A673 (cell line): ENCODE results near the gene CLEC20A. TPM values are rescaled to one million over a fixed set of nuclear protein-coding genes. Genes with fewer than 3 reads are reported as not detected.

Source experiments
- BruUV-seq: library from RNA; stranded (reverse); fragments of 400-500 nt; replicated peaks from 2 replicates; lab custom pipeline; 2021; lab: Mats Ljungman, UMichigan
- CTCF ChIA-PET: fragments of 300-600 bp; sonication (Branson Sonifier 250); formaldehyde crosslinking; loops from one replicate; lab custom pipeline; 2022; ENCODE audit warnings: antibody characterized with exemption; lab: Charles Lee
- POLR2A ChIA-PET: fragments of 300-600 bp; sonication (Branson Sonifier 250); formaldehyde crosslinking; loops from one replicate; lab custom pipeline; 2022; ENCODE audit warnings: antibody characterized with exemption; ENCODE audit not compliant: low non-redundant PET; lab: Charles Lee
- DNase-seq: peaks from one replicate; pipeline ENCODE4 v3.0.0-alpha.2; 2015; ENCODE audit warnings: low spot score
- H3K27ac ChIP-seq: fragments of 200-600 bp; sonication (generic); 2 replicates; pipeline ENCODE4 v1.5.1; 2016; ENCODE audit warnings: mixed run types, low read depth, mild to moderate bottlenecking, mixed read lengths, antibody characterized with exemption, low read length; ENCODE audit not compliant: poor library complexity, severe bottlenecking
- H3K27me3 ChIP-seq: fragments of 200-600 bp; sonication (generic); replicated peaks from 2 replicates; pipeline ENCODE4 v1.6.1; 2017; ENCODE audit warnings: mixed run types, low read depth, mild to moderate bottlenecking, mixed read lengths, antibody characterized with exemption, low read length; ENCODE audit not compliant: insufficient read depth, poor library complexity
- H3K36me3 ChIP-seq: fragments of 200-600 bp; sonication (generic); 2 replicates; pipeline ENCODE4 v1.6.1; 2016; ENCODE audit warnings: mixed run types, mild to moderate bottlenecking, mixed read lengths, antibody characterized with exemption, low read length; ENCODE audit not compliant: insufficient read depth, poor library complexity, severe bottlenecking
- H3K4me1 ChIP-seq: fragments of 200-600 bp; sonication (generic); 2 replicates; pipeline ENCODE4 v1.6.1; 2017; ENCODE audit warnings: mixed run types, mild to moderate bottlenecking, mixed read lengths, antibody characterized with exemption, low read length; ENCODE audit not compliant: insufficient read depth, poor library complexity, severe bottlenecking
- H3K4me3 ChIP-seq: fragments of 200-600 bp; sonication (generic); 2 replicates; pipeline ENCODE4 v1.5.1; 2016; ENCODE audit warnings: low read depth, mixed run types, mild to moderate bottlenecking, mixed read lengths, low read length; ENCODE audit not compliant: poor library complexity, severe bottlenecking
- H3K9me3 ChIP-seq: fragments of 200-600 bp; sonication (generic); 2 replicates; pipeline ENCODE4 v1.6.1; 2016; ENCODE audit warnings: mixed run types, low read depth, mild to moderate bottlenecking, mixed read lengths, antibody characterized with exemption, low read length; ENCODE audit not compliant: poor library complexity, severe bottlenecking
- CTCF ChIP-seq: fragments of 300-800, 200-600 bp; sonication (generic); conservative IDR thresholded peaks from 2 replicates; pipeline ENCODE4 v1.5.1; 2017; ENCODE audit warnings: low read depth, mild to moderate bottlenecking, antibody characterized with exemption, low read length, moderate library complexity, mixed read lengths
- EZH2 ChIP-seq: fragments of 200-600 bp; sonication (generic); IDR thresholded peaks from 2 replicates; pipeline ENCODE4 v1.6.1; 2017; ENCODE audit warnings: borderline replicate concordance, low read depth, mild to moderate bottlenecking, mixed read lengths, antibody characterized with exemption, low read length; ENCODE audit not compliant: poor library complexity, severe bottlenecking
- intact Hi-C: fragments of 100-400 bp; cut with micrococcal nuclease; formaldehyde crosslinking; loops from one replicate; pipeline ENCODE4 v1.10.0; 2022; ENCODE audit not compliant: unreplicated experiment
- total RNA-seq: library from RNA; stranded (reverse); gene quantifications from 2 replicates; pipeline ENCODE4 v1.2.3, GENCODE V29; 2021

CLEC20A gene
- total RNA-seq, 1 experiment from 2014 or later: not detected

GRCh38 chr1:178464566-178464965, 32.2 kb downstream of the CLEC20A start:
- ChIA-PET POLR2A (no interaction called here), CTCF (no interaction called here)
- Histone ChIP-seq H3K4me1 (peaks cover 4% of the 10 kb centered on the region), H3K4me3 (no peak overlapping the region), H3K27me3 (no peaks in the 10 kb centered on the region), H3K36me3 (no peaks in the 10 kb centered on the region), H3K9me3 (no peaks in the 10 kb centered on the region), H3K27ac (no peak overlapping the region)
- TF ChIP-seq CTCF: no peak
- no peak for TF ChIP-seq EZH2
- no TSS peak for BruUV-seq
- DNase-seq: no peak
- intact Hi-C loops: no loop called here

- CTCF ChIA-PET: no interaction called here
- peaks cover 4% of the 10 kb centered on the region for H3K4me1 ChIP-seq
- no peaks in the 10 kb centered on the region for H3K27me3 ChIP-seq
- intact Hi-C loops: no loop called here
- H3K27ac ChIP-seq: no peak overlapping the region
- H3K36me3 ChIP-seq: no peaks in the 10 kb centered on the region
- no peak overlapping the region for H3K4me3 ChIP-seq
- BruUV-seq: no TSS peak
- TF ChIP-seq EZH2 (no peak), CTCF (no peak)
- no peaks in the 10 kb centered on the region for H3K9me3 ChIP-seq
- POLR2A ChIA-PET: no interaction called here
- DNase-seq: no peak
These were observed 32.6 kb downstream of the CLEC20A start for GRCh38 chr1:178464141-178464540.

- DNase-seq: no peak
- no peaks in the 10 kb centered on the region for H3K36me3 ChIP-seq
- ChIA-PET POLR2A (no interaction called here), CTCF (no interaction called here)
- no TSS peak for BruUV-seq
- no peak overlapping the region for H3K4me3 ChIP-seq
- no peaks in the 10 kb centered on the region for H3K27me3 ChIP-seq
- no peak for TF ChIP-seq EZH2
- TF ChIP-seq CTCF: no peak
- intact Hi-C loops: no loop called here
- H3K4me1 ChIP-seq: peaks cover 6% of the 10 kb centered on the region
- no peaks in the 10 kb centered on the region for H3K9me3 ChIP-seq
- H3K27ac ChIP-seq: no peak overlapping the region
These were observed 35.1 kb downstream of the CLEC20A start for GRCh38 chr1:178461701-178462100.
